ENCODE results near the gene TMEM108.

Gene TMEM108

DNA sequence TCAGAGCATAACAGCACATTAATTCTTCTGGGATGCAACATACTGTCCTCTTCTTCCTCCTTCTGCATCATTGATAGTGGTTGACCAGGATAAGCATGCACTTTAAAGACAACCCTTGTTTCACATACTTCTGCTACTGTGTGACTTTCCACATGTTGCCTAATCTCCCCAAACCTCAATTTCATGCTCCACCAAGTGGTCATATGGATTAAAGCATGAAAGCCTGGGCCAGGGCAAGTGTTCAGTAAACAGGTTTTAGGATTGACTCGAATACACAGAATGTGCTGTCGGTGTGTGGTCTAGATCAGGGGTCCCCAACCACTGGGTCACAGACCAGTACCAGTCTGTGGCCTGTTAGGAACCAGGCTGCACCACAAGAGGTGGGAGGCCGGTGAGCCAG is 339.2 kb downstream of the TMEM108 start:
- no peak for DNase-seq

GRCh38 chr3:133379926-133380325 is 341.7 kb downstream of the TMEM108 start:
- H3K36me3 Mint-ChIP-seq (ENCODE audit: low read depth), result no peaks in the 10 kb centered on the region

More for the DNA sequence above, 339.2 kb downstream of the TMEM108 start:
- H3K27ac Mint-ChIP-seq, result no peak overlapping the region
- H3K9me3 Mint-ChIP-seq, result no peaks in the 10 kb centered on the region
- H3K4me3 Mint-ChIP-seq, result no peak overlapping the region
- H3K36me3 Mint-ChIP-seq (ENCODE audit: low read depth), result no peaks in the 10 kb centered on the region
- no peaks in the 10 kb centered on the region for H3K4me1 Mint-ChIP-seq (ENCODE audit: low read depth)
- no peaks in the 10 kb centered on the region for H3K27me3 Mint-ChIP-seq

GRCh38 chr3:133380481-133381225 is 342.5 kb downstream of the TMEM108 start:
- no peak for DNase-seq
- Mint-ChIP-seq H3K4me1 (ENCODE audit: low read depth) (no peaks in the 10 kb centered on the region), H3K27me3 (no peaks in the 10 kb centered on the region), H3K36me3 (ENCODE audit: low read depth) (no peaks in the 10 kb centered on the region), H3K9me3 (no peaks in the 10 kb centered on the region), H3K4me3 (no peak overlapping the region), H3K27ac (no peak overlapping the region)

More at GRCh38 chr3:133379926-133380325, 341.7 kb downstream of the TMEM108 start:
- H3K4me3 Mint-ChIP-seq, result no peak overlapping the region
- H3K9me3 Mint-ChIP-seq, result no peaks in the 10 kb centered on the region
- no peak overlapping the region for H3K27ac Mint-ChIP-seq
- no peaks in the 10 kb centered on the region for H3K27me3 Mint-ChIP-seq
- H3K4me1 Mint-ChIP-seq (ENCODE audit: low read depth), result no peaks in the 10 kb centered on the region
- no peak for DNase-seq

GRCh38 chr3:133381346-133382109 is 343.3 kb downstream of the TMEM108 start:
- H3K4me1 Mint-ChIP-seq (ENCODE audit: low read depth), result no peaks in the 10 kb centered on the region
- H3K27ac Mint-ChIP-seq, result no peak overlapping the region
- no peak for DNase-seq
- H3K27me3 Mint-ChIP-seq, result no peaks in the 10 kb centered on the region
- no peaks in the 10 kb centered on the region for H3K9me3 Mint-ChIP-seq
- no peak overlapping the region for H3K4me3 Mint-ChIP-seq
- H3K36me3 Mint-ChIP-seq (ENCODE audit: low read depth), result no peaks in the 10 kb centered on the region

DNA sequence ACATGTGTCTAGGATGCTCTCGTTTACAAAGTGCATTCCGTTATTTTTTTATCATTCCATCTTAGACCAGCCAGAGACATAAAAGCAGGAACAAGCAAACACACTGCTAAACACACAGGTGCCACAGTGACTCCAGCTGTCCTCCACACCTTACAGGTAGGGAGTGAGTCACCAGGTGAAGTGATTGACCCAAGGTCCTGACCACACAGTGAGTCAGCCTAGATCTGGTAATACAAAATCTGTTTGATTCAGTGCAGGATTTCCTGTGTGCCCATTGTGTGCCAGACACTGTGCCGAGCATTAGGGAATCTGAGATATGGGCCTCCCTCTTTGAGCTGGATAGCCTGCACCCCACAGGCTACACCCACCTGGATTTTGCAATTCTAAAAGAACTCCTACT is 345.0 kb downstream of the TMEM108 start:
- H3K27me3 Mint-ChIP-seq, result no peaks in the 10 kb centered on the region
- no peak overlapping the region for H3K4me3 Mint-ChIP-seq
- H3K36me3 Mint-ChIP-seq (ENCODE audit: low read depth), result no peaks in the 10 kb centered on the region
- no peaks in the 10 kb centered on the region for H3K9me3 Mint-ChIP-seq
- DNase-seq, result no peak
- no peak overlapping the region for H3K27ac Mint-ChIP-seq
- H3K4me1 Mint-ChIP-seq (ENCODE audit: low read depth), result no peaks in the 10 kb centered on the region

DNA sequence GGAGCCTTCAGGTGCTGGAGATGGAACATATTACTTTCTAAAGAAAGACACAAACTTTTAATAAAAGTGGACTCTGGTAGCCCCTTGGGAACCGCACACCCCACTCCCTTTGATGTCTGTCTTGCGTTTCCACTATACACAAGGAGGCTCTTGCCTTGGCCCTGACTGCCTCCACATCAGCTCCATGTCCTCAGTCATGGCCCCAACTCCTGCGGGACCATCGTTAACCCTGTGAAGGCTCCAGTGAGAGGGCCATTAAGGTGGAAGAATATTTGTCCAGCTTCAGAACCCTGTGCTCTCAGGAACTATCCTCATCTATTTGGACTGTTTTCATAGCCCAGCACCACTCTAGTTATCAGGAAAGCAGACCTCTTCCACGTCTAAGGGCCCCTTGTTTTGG is 345.6 kb downstream of the TMEM108 start:
- Mint-ChIP-seq H3K9me3 (no peaks in the 10 kb centered on the region), H3K36me3 (ENCODE audit: low read depth) (no peaks in the 10 kb centered on the region), H3K27ac (no peak overlapping the region), H3K27me3 (no peaks in the 10 kb centered on the region), H3K4me3 (no peak overlapping the region), H3K4me1 (ENCODE audit: low read depth) (no peaks in the 10 kb centered on the region)
- DNase-seq, result no peak

DNA sequence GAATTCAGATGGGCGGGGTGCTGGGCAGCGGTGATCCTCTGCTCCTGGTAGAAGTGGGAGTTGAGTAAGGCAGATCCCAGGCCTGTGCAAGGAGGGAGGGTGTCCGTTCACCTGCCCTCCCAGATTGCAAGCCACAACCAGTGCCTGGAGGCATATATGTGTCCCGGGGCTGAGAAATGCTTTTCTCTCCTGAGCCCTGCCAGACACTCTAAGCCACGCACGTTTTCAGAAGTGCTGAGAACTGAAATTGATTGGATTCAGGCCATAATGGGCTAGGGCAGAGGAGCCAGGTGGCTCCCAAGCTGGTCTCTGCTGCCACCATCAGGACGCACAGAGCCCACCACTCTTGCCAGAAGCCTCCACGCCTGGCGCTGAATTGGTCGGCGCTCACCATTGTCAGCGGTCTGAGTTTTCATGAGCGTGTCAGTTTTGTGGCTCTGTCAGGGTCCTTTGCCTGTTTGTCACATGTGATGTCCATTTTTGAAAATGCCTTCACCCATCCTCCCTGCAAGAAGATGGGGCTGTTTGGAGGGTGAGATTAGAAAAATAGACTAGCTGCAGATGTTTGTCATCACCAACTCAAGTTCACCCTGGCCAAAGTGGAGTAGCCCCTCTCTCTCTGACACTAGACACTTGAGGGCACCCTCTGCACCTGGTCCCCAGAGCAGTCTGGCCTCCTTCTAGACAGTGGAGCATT is 346.3 kb downstream of the TMEM108 start:
- no peaks in the 10 kb centered on the region for H3K4me1 Mint-ChIP-seq (ENCODE audit: low read depth)
- H3K4me3 Mint-ChIP-seq, result no peak overlapping the region
- H3K27me3 Mint-ChIP-seq, result no peaks in the 10 kb centered on the region
- peak; percentile 41 for DNase-seq
- H3K27ac Mint-ChIP-seq, result no peak overlapping the region
- H3K9me3 Mint-ChIP-seq, result no peaks in the 10 kb centered on the region
- H3K36me3 Mint-ChIP-seq (ENCODE audit: low read depth), result no peaks in the 10 kb centered on the region

DNA sequence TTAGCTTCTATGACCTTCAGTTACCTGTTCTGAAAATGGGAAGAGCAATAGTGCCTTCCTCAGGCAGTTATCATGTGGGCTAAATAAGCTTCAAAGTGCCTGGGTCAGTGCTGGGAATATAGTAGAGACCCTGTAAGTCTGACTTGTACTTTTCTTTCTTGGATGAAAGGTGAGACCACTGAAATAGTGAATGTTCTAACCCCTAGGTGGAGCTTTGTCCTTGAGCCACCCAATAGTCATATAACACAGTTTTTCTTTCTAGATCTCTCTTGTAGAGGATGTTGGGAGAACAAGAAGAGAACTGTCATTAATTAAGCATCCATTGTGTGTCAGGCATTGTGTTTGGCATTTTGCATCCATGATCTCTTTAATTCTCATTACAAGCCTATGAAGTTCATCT is 348.7 kb downstream of the TMEM108 start:
- Mint-ChIP-seq H3K27ac (no peak overlapping the region), H3K4me1 (ENCODE audit: low read depth) (no peaks in the 10 kb centered on the region), H3K9me3 (no peaks in the 10 kb centered on the region), H3K36me3 (ENCODE audit: low read depth) (no peaks in the 10 kb centered on the region), H3K4me3 (no peak overlapping the region), H3K27me3 (no peaks in the 10 kb centered on the region)
- no peak for DNase-seq

- Mint-ChIP-seq H3K9me3 (no peaks in the 10 kb centered on the region), H3K4me3 (no peak overlapping the region), H3K27me3 (no peaks in the 10 kb centered on the region), H3K36me3 (ENCODE audit: low read depth) (no peaks in the 10 kb centered on the region), H3K4me1 (ENCODE audit: low read depth) (no peaks in the 10 kb centered on the region), H3K27ac (no peak overlapping the region)
- no peak for DNase-seq
These were observed 349.1 kb downstream of the TMEM108 start for GRCh38 chr3:133387341-133387740.

- no peak for DNase-seq
- no peaks in the 10 kb centered on the region for H3K9me3 Mint-ChIP-seq
- no peaks in the 10 kb centered on the region for H3K4me1 Mint-ChIP-seq (ENCODE audit: low read depth)
- no peak overlapping the region for H3K27ac Mint-ChIP-seq
- H3K4me3 Mint-ChIP-seq, result no peak overlapping the region
- no peaks in the 10 kb centered on the region for H3K27me3 Mint-ChIP-seq
- no peaks in the 10 kb centered on the region for H3K36me3 Mint-ChIP-seq (ENCODE audit: low read depth)
These were observed 350.7 kb downstream of the TMEM108 start for GRCh38 chr3:133388696-133389395.

- no peaks in the 10 kb centered on the region for H3K27me3 Mint-ChIP-seq
- H3K9me3 Mint-ChIP-seq, result peaks cover 2% of the 10 kb centered on the region
- peaks cover 1% of the 10 kb centered on the region for H3K4me1 Mint-ChIP-seq (ENCODE audit: low read depth)
- no peak overlapping the region for H3K27ac Mint-ChIP-seq
- no peaks in the 10 kb centered on the region for H3K36me3 Mint-ChIP-seq (ENCODE audit: low read depth)
- DNase-seq, result no peak
- no peak overlapping the region for H3K4me3 Mint-ChIP-seq
These were observed 352.5 kb downstream of the TMEM108 start for GRCh38 chr3:133390715-133391114.

DNA sequence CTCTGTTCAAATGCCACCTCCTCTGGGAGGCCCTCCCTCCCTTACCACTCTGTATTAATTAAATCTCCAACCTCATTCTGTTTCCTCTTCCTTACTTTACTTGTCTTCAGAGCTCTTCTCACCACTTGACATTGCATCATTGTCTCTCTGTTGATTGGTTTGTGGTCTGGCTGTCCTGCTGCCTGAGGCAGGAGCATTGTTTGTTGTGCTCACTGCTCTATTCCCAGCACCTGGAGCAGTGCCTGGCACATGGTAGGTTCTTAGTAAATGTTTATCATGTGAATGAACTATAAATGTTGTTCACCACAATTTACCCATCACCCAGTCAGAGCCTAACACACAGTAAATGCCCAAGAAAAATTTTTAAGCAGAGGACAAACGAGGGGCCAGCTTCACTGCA is 355.0 kb downstream of the TMEM108 start:
- Mint-ChIP-seq H3K36me3 (ENCODE audit: low read depth) (no peaks in the 10 kb centered on the region), H3K4me3 (no peak overlapping the region), H3K4me1 (ENCODE audit: low read depth) (peaks cover 1% of the 10 kb centered on the region), H3K27me3 (no peaks in the 10 kb centered on the region), H3K27ac (no peak overlapping the region), H3K9me3 (peaks cover 2% of the 10 kb centered on the region)
- no peak for DNase-seq

DNA sequence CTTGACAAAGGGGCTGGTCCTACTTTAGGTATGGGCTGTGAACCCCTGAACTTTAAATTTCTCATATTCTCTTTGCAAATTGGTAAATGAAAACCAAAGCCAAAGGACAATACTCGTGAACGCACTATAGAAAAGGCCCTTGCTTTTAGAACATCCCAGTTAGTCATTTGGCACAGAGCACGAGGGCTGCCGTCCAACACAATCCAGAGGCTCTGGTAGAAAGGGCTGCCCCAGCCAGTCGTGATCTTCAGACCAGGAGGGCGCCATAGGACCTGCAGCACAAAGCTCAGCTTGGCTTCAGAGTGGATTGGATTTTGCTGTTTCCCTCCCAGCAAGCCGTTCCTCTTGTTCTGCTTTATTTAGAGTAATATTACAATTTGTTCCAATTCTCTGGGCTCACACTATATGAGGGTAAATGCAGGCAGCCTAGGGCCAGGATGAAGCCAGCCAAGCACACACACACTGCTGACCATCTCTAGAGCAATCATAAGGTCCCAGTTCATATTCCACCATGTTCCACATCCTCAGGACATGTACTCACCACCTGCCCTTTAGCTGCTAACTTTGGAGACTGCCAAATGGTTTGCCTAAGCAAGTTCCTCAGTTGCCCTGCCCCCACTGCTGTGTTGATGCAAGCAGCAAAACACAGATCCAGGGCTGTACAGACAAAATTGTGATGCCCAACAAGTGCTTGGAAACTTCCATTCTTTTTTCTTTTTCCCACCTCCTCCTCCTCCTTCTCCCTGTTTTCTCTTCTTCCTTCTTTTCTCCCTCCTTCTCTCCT is 355.7 kb downstream of the TMEM108 start:
- Mint-ChIP-seq H3K4me3 (no peak overlapping the region), H3K9me3 (peaks cover 2% of the 10 kb centered on the region), H3K27me3 (no peaks in the 10 kb centered on the region), H3K36me3 (ENCODE audit: low read depth) (no peaks in the 10 kb centered on the region), H3K27ac (no peak overlapping the region), H3K4me1 (ENCODE audit: low read depth) (peaks cover 1% of the 10 kb centered on the region)
- no peak for DNase-seq

Measured in activated T-cell treated with anti-CD3 and anti-CD28 coated beads, Interleukin-2, amount 50 U/mL, for 24 hours (primary cell).